Body of pancreas (tissue), 4 donors: Measurements from ENCODE around the gene XRCC4.

Experiments used
- CTCF ChIP-seq, 7 experiments: fragments of 450-650 bp in 4 of 7; fragments of 200-600 bp in 3 of 7; sonication (generic) in 3 of 7; IDR thresholded peaks; one replicate each; pipeline ENCODE4 v1.5.1; 2016 to 2019; ENCODE audit warnings: antibody characterized with exemption in 7 of 7
- POLR2A ChIP-seq, 3 donors: fragments of 450-650 bp; IDR thresholded peaks; one replicate each; pipeline ENCODE4 v1.6.1; 2016; ENCODE audit warnings: antibody characterized with exemption in 3 of 3, mild to moderate bottlenecking in 2 of 3

- no peak for TF ChIP-seq CTCF (IDR thresholded peaks at IDR 0.05)
- no peak for TF ChIP-seq POLR2A (IDR thresholded peaks at IDR 0.05)
These were observed 121.8 kb downstream of the XRCC4 start for GRCh38 chr5:83199126-83199525.
